DOHH2 (cell line): ENCODE results near the gene SLC9A2.

Experiments used
- H3F3A ChIP-seq: fragments of 200-600 bp; sonication (generic), shearing (Covaris generic); 2 replicates; pipeline ENCODE4 v1.6.0; 2016; ENCODE audit warnings: antibody characterized with exemption, mild to moderate bottlenecking; ENCODE audit not compliant: control insufficient read depth, insufficient read depth
- H3K27ac ChIP-seq: fragments of 200-600 bp; sonication (generic); 2 replicates; pipeline ENCODE4 v1.5.1; 2014; ENCODE audit warnings: low read depth, mild to moderate bottlenecking, low read length, moderate library complexity
- H3K27me3 ChIP-seq: fragments of 200-600 bp; sonication (generic); 2 replicates; pipeline ENCODE4 v1.6.1; 2014; ENCODE audit warnings: mild to moderate bottlenecking, low read length, mixed read lengths; ENCODE audit not compliant: control insufficient read depth
- H3K36me3 ChIP-seq: fragments of 200-600 bp; sonication (generic); 2 replicates; pipeline ENCODE4 v1.6.1; 2014; ENCODE audit warnings: mild to moderate bottlenecking, low read length, moderate library complexity, mixed read lengths; ENCODE audit not compliant: control insufficient read depth
- H3K4me1 ChIP-seq: fragments of 200-600 bp; sonication (generic); 2 replicates; pipeline ENCODE4 v1.6.1; 2014; ENCODE audit warnings: mild to moderate bottlenecking, low read length, mixed read lengths; ENCODE audit not compliant: control insufficient read depth
- H3K4me2 ChIP-seq: fragments of 200-600 bp; sonication (generic); 2 replicates; pipeline ENCODE4 v1.6.0; 2014; ENCODE audit warnings: mild to moderate bottlenecking, low read length, moderate library complexity
- H3K4me3 ChIP-seq: fragments of 200-600 bp; sonication (generic); 2 replicates; pipeline ENCODE4 v1.5.1; 2014; ENCODE audit warnings: mild to moderate bottlenecking, low read length, mixed read lengths
- H3K79me2 ChIP-seq: fragments of 200-600 bp; sonication (generic); 2 replicates; pipeline ENCODE4 v1.6.1; 2014; ENCODE audit warnings: mild to moderate bottlenecking, low read length, mixed read lengths; ENCODE audit not compliant: control insufficient read depth
- H3K9me2 ChIP-seq: fragments of 200-600 bp; sonication (generic); replicated peaks from 2 replicates; pipeline ENCODE4 v1.6.1; 2014; ENCODE audit warnings: mild to moderate bottlenecking, low read length, mixed read lengths; ENCODE audit not compliant: control insufficient read depth
- H3K9me3 ChIP-seq: fragments of 200-600 bp; sonication (generic); 2 replicates; pipeline ENCODE4 v1.6.1; 2014; ENCODE audit warnings: antibody characterized with exemption, low read length, mixed read lengths; ENCODE audit not compliant: control insufficient read depth, insufficient read depth
- H4K20me1 ChIP-seq: fragments of 200-600 bp; sonication (generic); 2 replicates; pipeline ENCODE4 v1.6.0; 2014; ENCODE audit warnings: low read depth, mild to moderate bottlenecking, antibody characterized with exemption, low read length, moderate library complexity; ENCODE audit not compliant: control insufficient read depth, insufficient read depth
- CTCF ChIP-seq: fragments of 200-600 bp; sonication (generic); IDR thresholded peaks from one replicate; pipeline ENCODE4 v1.5.1; 2014; ENCODE audit warnings: antibody characterized with exemption, mild to moderate bottlenecking, low read depth, low read length; ENCODE audit not compliant: poor library complexity, severe bottlenecking
- EZH2phosphoT487 ChIP-seq: fragments of 200-600 bp; sonication (generic); IDR thresholded peaks from 2 replicates; pipeline ENCODE4 v1.6.1; 2017; ENCODE audit warnings: borderline replicate concordance, mild to moderate bottlenecking, antibody characterized with exemption, low read length, moderate library complexity, mixed read lengths

SLC9A2 gene

DNA sequence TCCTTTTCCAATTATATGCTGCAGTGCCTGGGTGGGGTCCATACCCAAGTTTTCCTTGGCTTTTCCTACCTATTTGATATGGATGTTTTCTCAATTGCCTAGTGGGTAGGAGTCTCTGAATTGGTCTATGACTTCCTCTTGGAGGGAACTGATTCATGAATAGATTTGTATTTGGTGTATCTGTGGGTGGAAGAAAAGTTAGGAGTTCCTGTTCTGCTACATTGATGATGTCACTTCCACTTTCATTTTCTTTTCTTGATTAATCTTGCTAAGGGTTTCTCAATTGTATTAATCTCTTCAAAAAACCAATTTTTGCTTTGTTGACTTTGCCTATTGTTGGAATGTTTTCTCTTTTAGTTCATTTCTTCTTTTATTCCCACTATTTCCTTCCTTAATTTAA, 37.4 kb upstream of the SLC9A2 start:
- no peaks in the 10 kb centered on the region for H3K36me3 ChIP-seq
- H3F3A ChIP-seq = no peaks in the 10 kb centered on the region
- no peak overlapping the region for H3K4me3 ChIP-seq
- H3K27ac ChIP-seq = no peak overlapping the region
- no peaks in the 10 kb centered on the region for H4K20me1 ChIP-seq
- H3K27me3 ChIP-seq = no peaks in the 10 kb centered on the region
- H3K4me2 ChIP-seq = no peak overlapping the region
- H3K79me2 ChIP-seq = no peaks in the 10 kb centered on the region
- H3K9me3 ChIP-seq = no peaks in the 10 kb centered on the region
- H3K4me1 ChIP-seq = no peaks in the 10 kb centered on the region
- no peaks in the 10 kb centered on the region for H3K9me2 ChIP-seq
- TF ChIP-seq CTCF (no peak), EZH2phosphoT487 (no peak)

DNA sequence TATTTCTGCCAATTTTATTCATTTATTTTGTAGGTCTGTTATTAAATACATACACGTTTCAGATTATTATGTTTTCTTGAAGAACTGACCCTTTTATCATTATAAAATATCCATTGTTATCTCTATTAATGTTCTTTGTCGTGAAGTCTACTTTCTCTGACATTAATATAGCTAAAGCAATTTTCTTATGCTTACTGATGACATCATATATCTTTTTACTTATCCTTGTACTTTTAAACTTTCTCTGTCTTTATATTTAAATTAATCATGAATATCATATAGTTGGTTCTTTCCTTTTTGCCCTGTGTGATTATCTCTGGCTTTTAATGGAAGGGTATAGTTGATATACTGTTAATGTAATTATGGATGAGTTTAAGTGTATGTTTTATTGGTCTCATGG, 36.5 kb upstream of the SLC9A2 start:
- no peaks in the 10 kb centered on the region for H4K20me1 ChIP-seq
- no peaks in the 10 kb centered on the region for H3K9me2 ChIP-seq
- H3K27ac ChIP-seq = no peak overlapping the region
- no peak overlapping the region for H3K4me3 ChIP-seq
- H3K4me1 ChIP-seq = no peaks in the 10 kb centered on the region
- no peaks in the 10 kb centered on the region for H3K27me3 ChIP-seq
- no peaks in the 10 kb centered on the region for H3K36me3 ChIP-seq
- H3K4me2 ChIP-seq = no peak overlapping the region
- no peaks in the 10 kb centered on the region for H3K79me2 ChIP-seq
- no peaks in the 10 kb centered on the region for H3K9me3 ChIP-seq
- no peak for TF ChIP-seq CTCF
- no peak for TF ChIP-seq EZH2phosphoT487
- H3F3A ChIP-seq = no peaks in the 10 kb centered on the region

DNA sequence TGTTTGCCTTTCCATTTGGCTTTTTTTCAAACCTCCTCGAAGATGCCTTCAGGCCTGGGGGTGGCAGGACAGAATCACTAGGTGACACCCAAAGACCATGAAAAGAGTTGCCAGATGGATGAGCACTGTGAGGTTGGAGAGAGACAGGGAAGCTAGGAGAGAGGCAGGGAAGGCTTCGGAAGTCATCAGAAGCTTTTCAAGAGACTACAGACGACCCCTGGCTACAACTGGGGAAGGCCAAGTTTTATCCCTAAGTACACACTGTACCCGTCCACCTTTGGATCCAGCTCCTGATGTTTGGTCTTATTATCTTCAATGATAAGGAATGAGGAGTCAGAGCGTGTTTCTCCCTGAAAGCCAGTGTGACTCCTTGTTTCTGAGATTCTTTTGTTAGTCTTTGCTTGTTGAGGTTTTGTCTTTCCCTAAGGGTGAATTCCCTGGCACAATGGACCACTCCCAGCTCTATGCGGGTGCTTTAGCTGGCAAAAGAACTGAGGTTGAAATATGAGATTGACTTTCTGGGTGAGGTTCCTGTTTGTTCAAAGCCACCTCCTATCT, 33.4 kb upstream of the SLC9A2 start:
- no peaks in the 10 kb centered on the region for H3K9me3 ChIP-seq
- H3K4me2 ChIP-seq = no peak overlapping the region
- no peak overlapping the region for H3K27ac ChIP-seq
- no peaks in the 10 kb centered on the region for H4K20me1 ChIP-seq
- H3K4me3 ChIP-seq = no peak overlapping the region
- H3K9me2 ChIP-seq = no peaks in the 10 kb centered on the region
- TF ChIP-seq EZH2phosphoT487 (no peak), CTCF (no peak)
- no peaks in the 10 kb centered on the region for H3K79me2 ChIP-seq
- H3F3A ChIP-seq = no peaks in the 10 kb centered on the region
- no peaks in the 10 kb centered on the region for H3K4me1 ChIP-seq
- no peaks in the 10 kb centered on the region for H3K36me3 ChIP-seq
- no peaks in the 10 kb centered on the region for H3K27me3 ChIP-seq
